AG09319 (cell line): Measurements from ENCODE around the gene FXR2.

ENCODE experiments used
- DNase-seq: peaks from one replicate; pipeline ENCODE4 v3.0.0-alpha.2; 2010; ENCODE audit warnings: low read depth; ENCODE audit errors: extremely low read depth
- TF ChIP-seq, protein P1 (sequence below): IDR thresholded peaks from 2 replicates; pipeline ENCODE4 v1.5.1; 2011; ENCODE audit warnings: low read depth, mild to moderate bottlenecking, inconsistent platforms, low read length, moderate library complexity

The FXR2 gene

GRCh38 chr17:7556627-7557026 lies 58.1 kb downstream of the FXR2 start:
- no peak for DNase-seq
- TF ChIP-seq, protein P1, sequence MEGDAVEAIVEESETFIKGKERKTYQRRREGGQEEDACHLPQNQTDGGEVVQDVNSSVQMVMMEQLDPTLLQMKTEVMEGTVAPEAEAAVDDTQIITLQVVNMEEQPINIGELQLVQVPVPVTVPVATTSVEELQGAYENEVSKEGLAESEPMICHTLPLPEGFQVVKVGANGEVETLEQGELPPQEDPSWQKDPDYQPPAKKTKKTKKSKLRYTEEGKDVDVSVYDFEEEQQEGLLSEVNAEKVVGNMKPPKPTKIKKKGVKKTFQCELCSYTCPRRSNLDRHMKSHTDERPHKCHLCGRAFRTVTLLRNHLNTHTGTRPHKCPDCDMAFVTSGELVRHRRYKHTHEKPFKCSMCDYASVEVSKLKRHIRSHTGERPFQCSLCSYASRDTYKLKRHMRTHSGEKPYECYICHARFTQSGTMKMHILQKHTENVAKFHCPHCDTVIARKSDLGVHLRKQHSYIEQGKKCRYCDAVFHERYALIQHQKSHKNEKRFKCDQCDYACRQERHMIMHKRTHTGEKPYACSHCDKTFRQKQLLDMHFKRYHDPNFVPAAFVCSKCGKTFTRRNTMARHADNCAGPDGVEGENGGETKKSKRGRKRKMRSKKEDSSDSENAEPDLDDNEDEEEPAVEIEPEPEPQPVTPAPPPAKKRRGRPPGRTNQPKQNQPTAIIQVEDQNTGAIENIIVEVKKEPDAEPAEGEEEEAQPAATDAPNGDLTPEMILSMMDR = no peak

- TF ChIP-seq, protein P1 = peak; percentile 2; the same call in 1 of the 2 replicates
- DNase-seq = no peak
Measured at GRCh38 chr17:7555320-7555948, 59.3 kb downstream of the FXR2 start.

- TF ChIP-seq, protein P1 = no peak
- DNase-seq = no peak
Measured at GRCh38 chr17:7553356-7553755, 61.3 kb downstream of the FXR2 start.

DNA sequence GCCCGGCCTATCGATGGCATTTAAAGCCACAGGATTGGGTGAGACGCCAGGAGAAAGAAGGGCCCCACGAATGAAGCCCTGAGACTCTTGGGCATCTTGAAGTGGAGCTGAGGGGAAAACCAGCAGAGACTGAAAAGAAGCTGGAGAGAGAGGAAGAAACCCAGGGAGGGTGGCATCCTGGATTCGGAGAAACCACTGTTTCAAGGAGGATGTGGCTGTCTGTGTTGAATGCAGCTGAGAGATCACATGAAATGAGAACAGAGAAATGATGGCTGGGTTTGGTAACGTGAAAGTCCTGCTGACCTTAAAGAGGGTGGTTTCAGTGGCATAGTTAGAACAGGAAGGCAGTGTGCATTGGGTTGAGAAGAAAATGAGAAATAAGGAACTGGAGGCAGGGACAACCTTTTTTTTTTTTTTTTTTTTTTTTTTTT lies 62.1 kb downstream of the FXR2 start:
- TF ChIP-seq, protein P1 = no peak
- DNase-seq = no peak

GRCh38 chr17:7551396-7551795 lies 63.3 kb downstream of the FXR2 start:
- no peak for DNase-seq

DNA sequence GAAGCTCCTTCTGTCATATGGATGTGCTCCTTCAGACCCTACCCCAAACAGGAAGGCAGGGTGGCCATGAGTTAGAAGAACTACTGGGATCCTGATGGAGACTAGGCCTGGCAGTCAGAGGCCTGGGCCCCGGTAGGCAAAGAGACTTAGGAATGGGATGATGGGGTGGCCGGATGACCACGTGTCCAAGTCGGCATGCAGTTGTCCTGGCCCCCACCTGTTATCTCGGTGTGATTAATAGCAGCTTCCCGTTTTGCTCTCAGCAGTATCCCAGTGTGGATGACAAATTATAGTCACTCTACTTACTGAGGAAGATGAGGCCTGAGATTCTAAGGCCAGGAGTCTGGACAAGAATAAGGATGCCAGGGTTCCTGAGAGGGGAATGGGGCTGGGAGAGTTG lies 64.4 kb downstream of the FXR2 start:
- TF ChIP-seq, protein P1 = no peak
- no peak for DNase-seq

More at GRCh38 chr17:7551396-7551795, 63.3 kb downstream of the FXR2 start:
- TF ChIP-seq, protein P1 = no peak

GRCh38 chr17:7549401-7550055 lies 65.2 kb downstream of the FXR2 start:
- no peak for DNase-seq
- TF ChIP-seq, protein P1 = no peak
